MCF 10A (cell line): ENCODE results near the gene NKTR. TPM values are rescaled to one million over a fixed set of nuclear protein-coding genes. Genes with fewer than 3 reads are reported as not detected.

Experiments
- BruUV-seq: library from RNA; stranded (reverse); fragments of 400-500 nt; replicated peaks from 2 replicates; lab custom pipeline; 2021; lab: Mats Ljungman, UMichigan
- CTCF ChIA-PET: fragments of 300-600 bp; sonication (Branson Sonifier 250); formaldehyde crosslinking; extraction: SDS; loops from one replicate; lab custom pipeline; 2021; ENCODE audit warnings: antibody characterized with exemption, inconsistent platforms; lab: Yijun Ruan, JAX
- POLR2A ChIA-PET: fragments of 300-600, 350-650 bp; sonication (Branson Sonifier 250); formaldehyde crosslinking; extraction: SDS; loops from one replicate; lab custom pipeline; 2020; ENCODE audit warnings: antibody characterized with exemption, inconsistent platforms; lab: Yijun Ruan, JAX
- DNase-seq: peaks from one replicate; pipeline ENCODE4 v3.0.0-alpha.2; 2018; ENCODE audit not compliant: unreplicated experiment
- H3K27ac Mint-ChIP-seq: one replicate; pipeline ENCODE4 v1.8.0; 2022; ENCODE audit warnings: mild to moderate bottlenecking, low read depth, mixed read lengths; ENCODE audit not compliant: unreplicated experiment
- H3K27me3 Mint-ChIP-seq: one replicate; pipeline ENCODE4 v1.8.0; 2022; ENCODE audit warnings: mixed read lengths; ENCODE audit not compliant: insufficient read depth, unreplicated experiment
- H3K36me3 Mint-ChIP-seq: one replicate; pipeline ENCODE4 v1.8.0; 2022; ENCODE audit warnings: mild to moderate bottlenecking, moderate library complexity, mixed read lengths; ENCODE audit not compliant: insufficient read depth, unreplicated experiment
- H3K4me1 Mint-ChIP-seq: one replicate; pipeline ENCODE4 v1.8.0; 2022; ENCODE audit warnings: mixed read lengths; ENCODE audit not compliant: insufficient read depth, unreplicated experiment
- H3K4me3 Mint-ChIP-seq: one replicate; pipeline ENCODE4 v1.8.0; 2022; ENCODE audit warnings: mild to moderate bottlenecking, moderate library complexity, mixed read lengths; ENCODE audit not compliant: unreplicated experiment
- H3K9me3 Mint-ChIP-seq: one replicate; pipeline ENCODE4 v1.8.0; 2022; ENCODE audit warnings: mixed read lengths; ENCODE audit not compliant: unreplicated experiment
- CTCF ChIP-seq: fragments of 200-600 bp; IDR thresholded peaks from one replicate; pipeline ENCODE4 v1.8.0; 2022; ENCODE audit warnings: antibody characterized with exemption, mild to moderate bottlenecking; ENCODE audit not compliant: unreplicated experiment
- intact Hi-C: fragments of 100-400 bp; cut with micrococcal nuclease; formaldehyde crosslinking; loops from 2 replicates; pipeline ENCODE4 v1.14.1; 2022
- total RNA-seq: library from RNA; stranded (reverse); gene quantifications from 2 replicates; pipeline ENCODE4 v1.2.3, GENCODE V29; 2022

The NKTR gene
- total RNA-seq, 1 experiment from 2014 or later: 63.5 TPM

GRCh38 chr3:42601896-42602581, 1.6 kb downstream of the NKTR start:
- POLR2A ChIA-PET: interaction anchor here (0.6 to 3.9 kb wide), 19 partner anchors 7 to 355 kb away, joined by 3 to 101 read pairs (median 4); partner anchors contain the start of genes SEC22C, SS18L2 and ZBTB47
- BruUV-seq: no TSS peak
- intact Hi-C loops: loop anchor here (1.0 to 5.0 kb wide), 2 partner anchors 20 to 50 kb away; partner anchors contain the start of gene ZBTB47

GRCh38 chr3:42602961-42603360, 2.5 kb downstream of the NKTR start:
- H3K27me3 Mint-ChIP-seq: no peaks in the 10 kb centered on the region
- H3K27ac Mint-ChIP-seq: peak overlapping the region; percentile 83
- DNase-seq: no peak
- peaks cover 44% of the 10 kb centered on the region for H3K36me3 Mint-ChIP-seq
- H3K9me3 Mint-ChIP-seq: no peaks in the 10 kb centered on the region
- peaks cover 19% of the 10 kb centered on the region for H3K4me1 Mint-ChIP-seq
- POLR2A ChIA-PET: interaction anchor here (1.2 to 3.9 kb wide), 5 partner anchors 12 to 23 kb away, joined by 3 to 101 read pairs (median 35); partner anchors contain the start of genes SEC22C and SS18L2
- no peak overlapping the region for H3K4me3 Mint-ChIP-seq
- CTCF ChIA-PET: interaction anchor here (0.6 to 3.0 kb wide), 14 partner anchors 10 to 792 kb away, joined by 3 to 30 read pairs (median 4); partner anchors contain the start of gene SEC22C
- no peak for TF ChIP-seq CTCF
- intact Hi-C loops: loop anchor here (5.0 kb wide), 1 partner anchor 49 kb away; the partner anchor contains the start of gene ZBTB47
- BruUV-seq: no TSS peak

More at GRCh38 chr3:42601896-42602581, 1.6 kb downstream of the NKTR start:
- DNase-seq: peak; percentile 45
- Mint-ChIP-seq H3K27ac (peak overlapping the region; percentile 90), H3K4me3 (peak overlapping the region; percentile 82), H3K27me3 (no peaks in the 10 kb centered on the region), H3K4me1 (peaks cover 19% of the 10 kb centered on the region), H3K36me3 (peaks cover 41% of the 10 kb centered on the region), H3K9me3 (no peaks in the 10 kb centered on the region)
- TF ChIP-seq CTCF: peak; percentile 18
- CTCF ChIA-PET: interaction anchor here (0.5 to 3.0 kb wide), 18 partner anchors 11 to 662 kb away, joined by 3 to 30 read pairs (median 3); partner anchors contain the start of gene SEC22C

GRCh38 chr3:42605546-42606173, 5.2 kb downstream of the NKTR start:
- ChIA-PET POLR2A (interaction anchor here (0.7 to 1.0 kb wide), 4 partner anchors 15 to 25 kb away, joined by 3 to 4 read pairs (median 3); partner anchors contain the start of genes SEC22C and SS18L2), CTCF (interaction anchor here (0.6 to 0.8 kb wide), 4 partner anchors 12 to 534 kb away, joined by 3 to 6 read pairs (median 3); no protein-coding TSS in a partner anchor)
- DNase-seq: peak; percentile 31
- Mint-ChIP-seq H3K4me3 (no peak overlapping the region), H3K9me3 (no peaks in the 10 kb centered on the region), H3K27ac (peak overlapping the region; percentile 32), H3K4me1 (peaks cover 24% of the 10 kb centered on the region), H3K27me3 (no peaks in the 10 kb centered on the region), H3K36me3 (peaks cover 66% of the 10 kb centered on the region)
- intact Hi-C loops: no loop called here
- TF ChIP-seq CTCF: no peak
- no TSS peak for BruUV-seq

- H3K4me3 Mint-ChIP-seq: no peak overlapping the region
- no peaks in the 10 kb centered on the region for H3K27me3 Mint-ChIP-seq
- no peak overlapping the region for H3K27ac Mint-ChIP-seq
- no peak for DNase-seq
- intact Hi-C loops: no loop called here
- H3K4me1 Mint-ChIP-seq: peaks cover 21% of the 10 kb centered on the region
- TF ChIP-seq CTCF: no peak
- ChIA-PET POLR2A (interaction anchor here (1.6 to 2.4 kb wide), 2 partner anchors 8 to 18 kb away, joined by 4 to 10 read pairs; partner anchors contain the start of genes NKTR and SS18L2), CTCF (interaction anchor here (0.6 to 1.0 kb wide), 2 partner anchors 26 to 44 kb away, joined by 3 read pairs; no protein-coding TSS in a partner anchor)
- no TSS peak for BruUV-seq
- H3K36me3 Mint-ChIP-seq: peaks cover 79% of the 10 kb centered on the region
- H3K9me3 Mint-ChIP-seq: no peaks in the 10 kb centered on the region
Measured at GRCh38 chr3:42608581-42608980, 8.1 kb downstream of the NKTR start.
